ENCODE measurements around the gene WWC1. TPM values are rescaled to one million over a fixed set of nuclear protein-coding genes. Genes with fewer than 3 reads are reported as not detected.

The WWC1 gene
- total and polyA plus RNA-seq, 10 of the 15 experiments (the other 5 are each of a cell fraction or from before 2014, with no cell fraction given), result 0.50 to 7.8 (median 2.5) TPM

DNA sequence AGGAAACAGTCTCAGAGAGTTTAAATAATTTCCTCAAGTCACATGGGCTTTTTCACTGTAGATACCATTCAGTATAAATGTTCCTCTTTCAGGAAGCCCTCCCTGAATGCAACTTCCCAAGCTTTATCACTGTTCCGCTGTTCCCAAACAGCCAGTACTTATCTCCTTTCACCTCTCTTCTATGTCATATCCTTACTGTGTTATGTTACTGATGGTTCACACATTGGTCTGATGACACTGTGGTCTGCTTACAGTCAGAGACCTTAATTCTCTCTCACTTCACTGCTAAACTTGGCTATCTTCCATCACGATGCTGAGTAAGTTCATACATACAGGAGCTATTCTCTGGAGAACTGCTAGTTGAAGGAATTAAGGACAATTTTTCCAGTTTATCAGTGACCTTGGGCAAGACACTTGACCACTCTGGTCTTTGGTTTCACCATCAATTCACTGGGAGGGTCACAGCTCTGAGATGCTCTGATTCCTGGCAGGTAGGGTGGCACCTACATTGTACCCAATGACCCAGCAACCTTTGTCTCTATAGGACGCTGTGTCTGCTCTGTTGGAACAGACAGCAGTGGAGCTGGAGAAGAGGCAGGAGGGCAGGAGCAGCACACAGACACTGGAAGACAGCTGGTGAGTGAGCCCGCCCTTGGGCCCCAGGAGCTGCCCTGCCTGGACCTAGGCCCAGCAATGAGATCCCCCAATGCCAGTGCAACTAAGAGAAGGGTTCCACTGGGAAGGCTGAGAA is 152.7 kb downstream of the WWC1 start:
- H4K20me1 ChIP-seq (ENCODE audit: control insufficient read depth, insufficient read depth), result no peaks in the 10 kb centered on the region
- no peaks in the 10 kb centered on the region for H3K79me2 ChIP-seq (ENCODE audit: control insufficient read depth, insufficient read depth, low read length)
- no peak overlapping the region for H3K27ac ChIP-seq (ENCODE audit: control insufficient read depth, insufficient read depth)
- intact Hi-C loops (cut with micrococcal nuclease; ENCODE audit: unreplicated experiment) (no loop called here), in situ Hi-C loops (cut with MboI) (no loop called here)
- no peak overlapping the region for H3K4me3 ChIP-seq
- SMC1A ChIA-PET (ENCODE audit: uncharacterized antibody, unreplicated experiment), result no interaction called here
- no peaks in the 10 kb centered on the region for H3K4me1 ChIP-seq (ENCODE audit: control insufficient read depth, insufficient read depth, low read length)
- no peak overlapping the region for H2AFZ ChIP-seq (ENCODE audit: control insufficient read depth, low read depth, low read length)
- no peak for TF ChIP-seq NR2C2 (IDR thresholded peaks at IDR 0.05; ENCODE audit: borderline replicate concordance, control insufficient read depth, insufficient read length, low read depth)
- no peak for TF ChIP-seq YY1 (IDR thresholded peaks at IDR 0.05; ENCODE audit: low read depth, low read length)
- no peak for TF ChIP-seq ATF7 (IDR thresholded peaks at IDR 0.05; ENCODE audit: low read depth)
- TF ChIP-seq ZNF622 (IDR thresholded peaks at IDR 0.05), result no peak
- no peak for ATAC-seq
- BruUV-seq (replicated peaks), result no TSS peak
- H3K4me2 ChIP-seq (ENCODE audit: control insufficient read depth, insufficient read depth), result no peak overlapping the region
- RAD21 ChIA-PET (ENCODE audit: unreplicated experiment), result no interaction called here
- WGBS (ENCODE audit: insufficient coverage, insufficient replicate concordance, low lambda C conversion rate, missing lambda C conversion rate), result 81% methylated on average over 4 of the region's 4 CpGs
- H3K9ac ChIP-seq (ENCODE audit: control insufficient read depth, insufficient read depth, low read length), result no peak overlapping the region
- DNase-seq (ENCODE audit: low read depth, low spot score), result no peak
- no peak for FAIRE-seq
- H3K27me3 ChIP-seq (replicated peaks in 1 of 2; ENCODE audit: control insufficient read depth in 2 of 2, insufficient read depth in 2 of 2, low read length in 1 of 2), result no peaks in the 10 kb centered on the region
- H3K36me3 ChIP-seq (ENCODE audit: control insufficient read depth in 2 of 2, insufficient read depth in 2 of 2, low read length in 1 of 2), result no peaks in the 10 kb centered on the region; a peak in 1 of 4 replicates
- CTCF ChIA-PET, result no interaction called here
- POLR2A ChIA-PET, result no interaction called here
- H3K9me3 ChIP-seq (replicated peaks; ENCODE audit: control insufficient read depth, insufficient read depth, low read length), result no peaks in the 10 kb centered on the region

DNA sequence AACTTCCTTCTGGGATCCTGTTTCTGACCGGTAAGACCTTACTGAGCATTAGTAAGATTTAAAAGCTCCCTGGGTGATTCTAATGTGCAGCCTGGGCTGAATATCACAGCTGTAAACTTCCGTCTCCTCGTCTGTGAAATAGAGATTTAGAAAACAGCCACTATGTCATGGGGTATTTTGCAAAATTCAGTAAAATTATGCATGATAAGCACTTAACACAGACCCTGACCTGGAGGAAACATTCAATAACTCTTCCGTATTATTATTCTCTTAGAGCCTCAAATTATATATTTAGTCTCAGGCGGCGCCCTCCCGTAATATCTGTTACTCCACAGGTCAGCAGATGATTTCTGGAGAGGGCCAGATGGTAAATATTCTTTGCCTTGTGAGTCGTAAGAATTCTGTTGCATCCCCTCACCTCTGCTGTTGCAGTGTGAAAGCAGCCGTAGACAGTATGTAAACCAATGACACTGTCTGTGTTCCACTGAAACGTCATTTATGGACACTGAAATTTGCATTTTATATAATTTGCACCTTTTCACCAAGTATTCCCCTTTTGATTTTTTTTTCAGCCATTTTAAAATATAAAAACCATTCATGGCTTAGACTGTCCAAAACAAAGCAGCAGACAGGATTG is 155.7 kb downstream of the WWC1 start:
- 80% methylated on average over 10 of the region's 10 CpGs for WGBS (ENCODE audit: insufficient coverage, insufficient replicate concordance, low lambda C conversion rate, missing lambda C conversion rate)
- ChIA-PET CTCF (no interaction called here), SMC1A (ENCODE audit: uncharacterized antibody, unreplicated experiment) (no interaction called here), POLR2A (no interaction called here), RAD21 (ENCODE audit: unreplicated experiment) (no interaction called here)
- Histone ChIP-seq H2AFZ (ENCODE audit: control insufficient read depth, low read depth, low read length) (no peak overlapping the region), H3K4me3 (no peak overlapping the region), H3K4me2 (ENCODE audit: control insufficient read depth, insufficient read depth) (no peak overlapping the region), H3K27me3 (replicated peaks in 1 of 2; ENCODE audit: control insufficient read depth in 2 of 2, insufficient read depth in 2 of 2, low read length in 1 of 2) (no peaks in the 10 kb centered on the region), H3K4me1 (ENCODE audit: control insufficient read depth, insufficient read depth, low read length) (no peaks in the 10 kb centered on the region), H3K9me3 (replicated peaks; ENCODE audit: control insufficient read depth, insufficient read depth, low read length) (no peaks in the 10 kb centered on the region), H3K79me2 (ENCODE audit: control insufficient read depth, insufficient read depth, low read length) (no peaks in the 10 kb centered on the region), H3K9ac (ENCODE audit: control insufficient read depth, insufficient read depth, low read length) (no peak overlapping the region), H3K36me3 (ENCODE audit: control insufficient read depth in 2 of 2, insufficient read depth in 2 of 2, low read length in 1 of 2) (no peaks in the 10 kb centered on the region), H3K27ac (ENCODE audit: control insufficient read depth, insufficient read depth) (no peak overlapping the region), H4K20me1 (ENCODE audit: control insufficient read depth, insufficient read depth) (no peaks in the 10 kb centered on the region)
- BruUV-seq (replicated peaks), result no TSS peak
- in situ Hi-C loops (cut with MboI) (no loop called here), intact Hi-C loops (cut with micrococcal nuclease; ENCODE audit: unreplicated experiment) (no loop called here)
- FAIRE-seq (no peak), DNase-seq (ENCODE audit: low read depth, low spot score) (no peak), ATAC-seq (no peak)
- TF ChIP-seq NFYA (IDR thresholded peaks at IDR 0.05; ENCODE audit: borderline replicate concordance, low read depth, low read length) (no peak), MEF2A (IDR thresholded peaks at IDR 0.05; ENCODE audit: insufficient read depth, low read depth, low read length) (no peak), RCOR1 (conservative IDR thresholded peaks at IDR 0.05; ENCODE audit: low read depth, low read length) (no peak)
- TF ChIP-seq, protein P1, sequence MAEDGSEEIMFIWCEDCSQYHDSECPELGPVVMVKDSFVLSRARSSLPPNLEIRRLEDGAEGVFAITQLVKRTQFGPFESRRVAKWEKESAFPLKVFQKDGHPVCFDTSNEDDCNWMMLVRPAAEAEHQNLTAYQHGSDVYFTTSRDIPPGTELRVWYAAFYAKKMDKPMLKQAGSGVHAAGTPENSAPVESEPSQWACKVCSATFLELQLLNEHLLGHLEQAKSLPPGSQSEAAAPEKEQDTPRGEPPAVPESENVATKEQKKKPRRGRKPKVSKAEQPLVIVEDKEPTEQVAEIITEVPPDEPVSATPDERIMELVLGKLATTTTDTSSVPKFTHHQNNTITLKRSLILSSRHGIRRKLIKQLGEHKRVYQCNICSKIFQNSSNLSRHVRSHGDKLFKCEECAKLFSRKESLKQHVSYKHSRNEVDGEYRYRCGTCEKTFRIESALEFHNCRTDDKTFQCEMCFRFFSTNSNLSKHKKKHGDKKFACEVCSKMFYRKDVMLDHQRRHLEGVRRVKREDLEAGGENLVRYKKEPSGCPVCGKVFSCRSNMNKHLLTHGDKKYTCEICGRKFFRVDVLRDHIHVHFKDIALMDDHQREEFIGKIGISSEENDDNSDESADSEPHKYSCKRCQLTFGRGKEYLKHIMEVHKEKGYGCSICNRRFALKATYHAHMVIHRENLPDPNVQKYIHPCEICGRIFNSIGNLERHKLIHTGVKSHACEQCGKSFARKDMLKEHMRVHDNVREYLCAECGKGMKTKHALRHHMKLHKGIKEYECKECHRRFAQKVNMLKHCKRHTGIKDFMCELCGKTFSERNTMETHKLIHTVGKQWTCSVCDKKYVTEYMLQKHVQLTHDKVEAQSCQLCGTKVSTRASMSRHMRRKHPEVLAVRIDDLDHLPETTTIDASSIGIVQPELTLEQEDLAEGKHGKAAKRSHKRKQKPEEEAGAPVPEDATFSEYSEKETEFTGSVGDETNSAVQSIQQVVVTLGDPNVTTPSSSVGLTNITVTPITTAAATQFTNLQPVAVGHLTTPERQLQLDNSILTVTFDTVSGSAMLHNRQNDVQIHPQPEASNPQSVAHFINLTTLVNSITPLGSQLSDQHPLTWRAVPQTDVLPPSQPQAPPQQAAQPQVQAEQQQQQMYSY (CRISPR knock-in tag; IDR thresholded peaks at IDR 0.05), result no peak
